WTC11 (cell line): Measurements from ENCODE around the gene MED15. TPM values are rescaled to one million over a fixed set of nuclear protein-coding genes. Genes with fewer than 3 reads are reported as not detected.

Experiments used
- ATAC-seq: fragments of 200-7000 bp; cut with Tn5 transposase; 2 replicates; pipeline ENCODE4 v1.10.0; 2021; ENCODE audit warnings: mild to moderate bottlenecking, moderate library complexity
- Bru-seq: library from RNA; stranded (reverse); fragments of 400-500 nt; gene quantifications from one replicate; lab custom pipeline; 2021; lab: Mats Ljungman, UMichigan
- CTCF ChIA-PET: fragments of 300-600 bp; sonication (Branson Sonifier 250); formaldehyde crosslinking; loops from one replicate; lab custom pipeline; 2021; ENCODE audit warnings: antibody characterized with exemption; lab: Charles Lee
- POLR2A ChIA-PET: fragments of 350-600 bp; sonication (Branson Sonifier 250); formaldehyde crosslinking; loops from one replicate; lab custom pipeline; 2021; ENCODE audit warnings: antibody characterized with exemption; lab: Charles Lee
- DNase-seq: peaks from one replicate; pipeline ENCODE4 v3.0.0; 2021; ENCODE audit warnings: low spot score
- H3K27ac Mint-ChIP-seq: 2 replicates; pipeline ENCODE4 v1.8.0; 2021; ENCODE audit warnings: mixed read lengths
- H3K27me3 Mint-ChIP-seq: 2 replicates; pipeline ENCODE4 v1.8.0; 2021; ENCODE audit warnings: low read depth, mild to moderate bottlenecking, moderate library complexity, mixed read lengths
- H3K36me3 Mint-ChIP-seq: 2 replicates; pipeline ENCODE4 v1.8.0; 2021; ENCODE audit warnings: mixed read lengths
- H3K4me1 Mint-ChIP-seq: 2 replicates; pipeline ENCODE4 v1.8.0; 2022; ENCODE audit warnings: mixed read lengths
- H3K4me3 Mint-ChIP-seq: 2 replicates; pipeline ENCODE4 v1.8.0; 2021; ENCODE audit warnings: mild to moderate bottlenecking, moderate library complexity, mixed read lengths
- H3K9me3 Mint-ChIP-seq: 2 replicates; pipeline ENCODE4 v1.8.0; 2021; ENCODE audit warnings: mixed read lengths
- EMX1 ChIP-seq: fragments of 250-450 bp; sonication (Bioruptor Pico); IDR thresholded peaks from 2 replicates; pipeline ENCODE4 v1.8.0; 2021; ENCODE audit warnings: mild to moderate bottlenecking
- GTF2I ChIP-seq: fragments of 250-450 bp; sonication (Bioruptor Pico); conservative IDR thresholded peaks from 2 replicates; pipeline ENCODE4 v1.4.0; 2021; ENCODE audit warnings: mild to moderate bottlenecking
- KAT7 ChIP-seq: sonication (generic); formaldehyde crosslinking; IDR thresholded peaks from 2 replicates; pipeline ENCODE4 v1.8.1; 2023; ENCODE audit warnings: missing genetic modification reagents, mild to moderate bottlenecking, borderline replicate concordance
- MYBL2 ChIP-seq: sonication (generic); formaldehyde crosslinking; IDR thresholded peaks from 2 replicates; pipeline ENCODE4 v1.8.1; 2023; ENCODE audit warnings: mild to moderate bottlenecking, moderate library complexity, missing genetic modification reagents
- NFATC4 ChIP-seq: fragments of 250-450 bp; sonication (Bioruptor Pico); IDR thresholded peaks from 2 replicates; pipeline ENCODE4 v1.9.0; 2021; ENCODE audit warnings: mild to moderate bottlenecking
- OVOL2 ChIP-seq: fragments of 250-450 bp; sonication (Bioruptor Pico); IDR thresholded peaks from 2 replicates; pipeline ENCODE4 v1.9.0; 2021; ENCODE audit warnings: mild to moderate bottlenecking, borderline replicate concordance
- SP1 ChIP-seq: sonication (generic); formaldehyde crosslinking; conservative IDR thresholded peaks from 2 replicates; pipeline ENCODE4 v1.8.1; 2022; ENCODE audit warnings: missing genetic modification reagents
- ZBTB21 ChIP-seq: sonication (generic); formaldehyde crosslinking; IDR thresholded peaks from 2 replicates; pipeline ENCODE4 v1.8.1; 2023; ENCODE audit warnings: mild to moderate bottlenecking, missing genetic modification reagents, borderline replicate concordance
- ZNF121 ChIP-seq: sonication (generic); formaldehyde crosslinking; IDR thresholded peaks from 2 replicates; pipeline ENCODE4 v1.8.0; 2023; ENCODE audit warnings: missing genetic modification reagents
- ZNF416 ChIP-seq: fragments of 250-450 bp; sonication (Bioruptor Pico); IDR thresholded peaks from 2 replicates; pipeline ENCODE4 v1.9.0; 2021; ENCODE audit warnings: mild to moderate bottlenecking, inconsistent platforms
- ZNF423 ChIP-seq: fragments of 250-450 bp; sonication (Bioruptor Pico); IDR thresholded peaks from 2 replicates; pipeline ENCODE4 v2.1.2; 2022; ENCODE audit warnings: mild to moderate bottlenecking, moderate library complexity
- long read RNA-seq, 3 experiments: library from RNA in 1 of 3; library from capped mRNA in 1 of 3; library from polyadenylated mRNA in 1 of 3; unstranded in 2 of 3; stranded (forward) in 1 of 3; transcript quantifications; one replicate each; pipeline ENCODE4 v2.0.0, GENCODE V29; 2021
- total RNA-seq: library from RNA; stranded (reverse); gene quantifications from 3 replicates; pipeline ENCODE4 v1.2.3, GENCODE V29; 2021
- TF ChIP-seq, protein P1 (sequence below): sonication (generic); formaldehyde crosslinking; IDR thresholded peaks from 2 replicates; pipeline ENCODE4 v1.8.0; 2022; ENCODE audit warnings: missing genetic modification reagents
- TF ChIP-seq, protein P2 (sequence below): sonication (generic); formaldehyde crosslinking; conservative IDR thresholded peaks from 2 replicates; pipeline ENCODE4 v1.8.1; 2022; ENCODE audit warnings: mild to moderate bottlenecking, missing genetic modification reagents
- TF ChIP-seq, protein P3 (sequence below): sonication (generic); formaldehyde crosslinking; IDR thresholded peaks from 2 replicates; pipeline ENCODE4 v1.8.1; 2022; ENCODE audit warnings: low read depth, missing genetic modification reagents, borderline replicate concordance
- TF ChIP-seq, protein P4 (sequence below): fragments of 250-450 bp; sonication (Bioruptor Pico); IDR thresholded peaks from 2 replicates; pipeline ENCODE4 v1.9.0; 2021; ENCODE audit warnings: mild to moderate bottlenecking, borderline replicate concordance
- TF ChIP-seq, protein P5 (sequence below): sonication (generic); formaldehyde crosslinking; IDR thresholded peaks from 2 replicates; pipeline ENCODE4 v1.8.1; 2022; ENCODE audit warnings: mild to moderate bottlenecking, missing genetic modification reagents, moderate library complexity, borderline replicate concordance
- TF ChIP-seq, protein P6 (sequence below): sonication (generic); formaldehyde crosslinking; conservative IDR thresholded peaks from 2 replicates; pipeline ENCODE4 v1.8.1; 2023; ENCODE audit warnings: mild to moderate bottlenecking, low read depth, missing genetic modification reagents, moderate library complexity

Gene MED15, protein sequence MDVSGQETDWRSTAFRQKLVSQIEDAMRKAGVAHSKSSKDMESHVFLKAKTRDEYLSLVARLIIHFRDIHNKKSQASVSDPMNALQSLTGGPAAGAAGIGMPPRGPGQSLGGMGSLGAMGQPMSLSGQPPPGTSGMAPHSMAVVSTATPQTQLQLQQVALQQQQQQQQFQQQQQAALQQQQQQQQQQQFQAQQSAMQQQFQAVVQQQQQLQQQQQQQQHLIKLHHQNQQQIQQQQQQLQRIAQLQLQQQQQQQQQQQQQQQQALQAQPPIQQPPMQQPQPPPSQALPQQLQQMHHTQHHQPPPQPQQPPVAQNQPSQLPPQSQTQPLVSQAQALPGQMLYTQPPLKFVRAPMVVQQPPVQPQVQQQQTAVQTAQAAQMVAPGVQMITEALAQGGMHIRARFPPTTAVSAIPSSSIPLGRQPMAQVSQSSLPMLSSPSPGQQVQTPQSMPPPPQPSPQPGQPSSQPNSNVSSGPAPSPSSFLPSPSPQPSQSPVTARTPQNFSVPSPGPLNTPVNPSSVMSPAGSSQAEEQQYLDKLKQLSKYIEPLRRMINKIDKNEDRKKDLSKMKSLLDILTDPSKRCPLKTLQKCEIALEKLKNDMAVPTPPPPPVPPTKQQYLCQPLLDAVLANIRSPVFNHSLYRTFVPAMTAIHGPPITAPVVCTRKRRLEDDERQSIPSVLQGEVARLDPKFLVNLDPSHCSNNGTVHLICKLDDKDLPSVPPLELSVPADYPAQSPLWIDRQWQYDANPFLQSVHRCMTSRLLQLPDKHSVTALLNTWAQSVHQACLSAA
- 60.9 to 67.7 TPM (median 62.6 TPM) in 3 replicates for total RNA-seq
- percentile 64 among the genes with signal in this experiment for Bru-seq, nascent RNA
- long read RNA-seq, experiment 1, transcript MED15-202 (17 exons, 3,252 nt) = major isoform, 140 of 313 reads
- long read RNA-seq, experiment 1, transcript MED15-204 (17 exons, 3,210 nt) = minor isoform, 8 of 313 reads
- long read RNA-seq, experiment 1, transcript MED15-203 (16 exons, 2,235 nt) = minor isoform, 8 of 313 reads
- long read RNA-seq, experiment 1, transcript MED15-201 (18 exons, 3,351 nt) = minor isoform, 48 of 313 reads
- long read RNA-seq, experiment 1, partial matches to known transcripts = 23 of 313 reads
- long read RNA-seq, experiment 1, other reads (novel, unspliced or antisense) = 78 of 313 reads
- long read RNA-seq, experiment 2, transcript MED15-202 (17 exons, 3,252 nt) = major isoform, 13 of 66 reads
- long read RNA-seq, experiment 2, partial matches to known transcripts = 29 of 66 reads
- long read RNA-seq, experiment 2, other reads (novel, unspliced or antisense) = 16 of 66 reads
- long read RNA-seq, experiment 3, partial matches to known transcripts = 0 of 3 reads
- long read RNA-seq, experiment 3, other reads (novel, unspliced or antisense) = 3 of 3 reads

DNA sequence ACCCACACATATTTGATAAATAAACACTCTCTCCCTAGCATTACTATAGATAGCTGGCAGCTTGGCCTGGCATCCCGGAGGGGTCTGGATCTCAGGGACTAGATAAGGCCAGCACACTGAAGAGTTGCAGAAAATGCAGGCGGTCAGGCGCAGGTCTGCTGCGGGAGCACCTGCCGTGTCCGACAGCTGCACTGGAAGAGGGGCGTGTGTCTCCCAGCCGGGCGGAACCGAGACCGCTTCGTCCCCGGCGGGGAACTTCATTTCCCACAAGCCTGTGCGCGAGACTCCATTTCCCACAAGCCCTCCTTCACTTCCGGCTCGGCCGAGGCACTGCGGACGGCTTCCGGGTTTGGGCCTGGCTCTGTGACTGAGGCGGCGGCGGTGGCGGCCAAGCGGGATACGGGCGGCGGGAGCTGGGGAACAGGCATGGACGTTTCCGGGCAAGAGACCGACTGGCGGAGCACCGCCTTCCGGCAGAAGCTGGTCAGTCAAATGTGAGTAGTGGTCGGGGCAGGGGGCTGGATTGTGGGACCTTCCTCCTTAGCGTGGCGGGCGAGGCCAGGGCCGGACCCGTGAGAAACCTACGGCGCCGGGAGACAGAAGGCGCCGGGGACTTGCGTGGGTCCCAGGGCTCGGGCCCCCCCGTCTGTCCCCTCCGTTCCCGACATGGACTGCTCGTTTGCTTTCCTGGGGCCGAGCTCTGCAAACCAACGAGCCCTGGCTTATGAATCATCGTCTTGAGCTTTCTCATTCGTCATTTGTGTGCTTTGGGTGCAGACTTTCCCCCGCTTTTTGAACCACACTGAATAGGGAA lies at the start of gene MED15:
MED15 (plus strand) TSS at position 358 of the 814 bp plus-strand sequence; CDS start at position 427, 69 bp downstream.
- ChIA-PET POLR2A (no interaction called here), CTCF (interaction anchor here (0.5 to 2.5 kb wide), 5 partner anchors 10 to 209 kb away, joined by 3 to 12 read pairs (median 6); no protein-coding TSS in a partner anchor)
- H3K36me3 Mint-ChIP-seq = no peaks in the 10 kb centered on the region; the same call in 1 of the 2 replicates
- no peaks in the 10 kb centered on the region for H3K27me3 Mint-ChIP-seq
- peaks cover 37% of the 10 kb centered on the region for H3K4me1 Mint-ChIP-seq
- peak within 1 kb of the TSS; percentile 95 for H3K4me3 Mint-ChIP-seq
- peak; percentile 92 for ATAC-seq
- DNase-seq = peak; percentile 95
- H3K9me3 Mint-ChIP-seq = no peaks in the 10 kb centered on the region
- H3K27ac Mint-ChIP-seq = peak within 1 kb of the TSS; percentile 88
- TF ChIP-seq ZNF423 (CRISPR knock-in tag) (no peak), ZNF121 (no peak), MYBL2 (CRISPR knock-in tag) (0 out of 2 replicates have a peak, but pooled peaks have one; percentile 49), KAT7 (no peak), EMX1 (CRISPR knock-in tag) (no peak), GTF2I (CRISPR knock-in tag) (no peak), ZNF416 (no peak), OVOL2 (CRISPR knock-in tag) (no peak), ZBTB21 (CRISPR knock-in tag) (no peak), SP1 (CRISPR knock-in tag) (peak; percentile 71), NFATC4 (CRISPR knock-in tag) (no peak)
- TF ChIP-seq, protein P1, sequence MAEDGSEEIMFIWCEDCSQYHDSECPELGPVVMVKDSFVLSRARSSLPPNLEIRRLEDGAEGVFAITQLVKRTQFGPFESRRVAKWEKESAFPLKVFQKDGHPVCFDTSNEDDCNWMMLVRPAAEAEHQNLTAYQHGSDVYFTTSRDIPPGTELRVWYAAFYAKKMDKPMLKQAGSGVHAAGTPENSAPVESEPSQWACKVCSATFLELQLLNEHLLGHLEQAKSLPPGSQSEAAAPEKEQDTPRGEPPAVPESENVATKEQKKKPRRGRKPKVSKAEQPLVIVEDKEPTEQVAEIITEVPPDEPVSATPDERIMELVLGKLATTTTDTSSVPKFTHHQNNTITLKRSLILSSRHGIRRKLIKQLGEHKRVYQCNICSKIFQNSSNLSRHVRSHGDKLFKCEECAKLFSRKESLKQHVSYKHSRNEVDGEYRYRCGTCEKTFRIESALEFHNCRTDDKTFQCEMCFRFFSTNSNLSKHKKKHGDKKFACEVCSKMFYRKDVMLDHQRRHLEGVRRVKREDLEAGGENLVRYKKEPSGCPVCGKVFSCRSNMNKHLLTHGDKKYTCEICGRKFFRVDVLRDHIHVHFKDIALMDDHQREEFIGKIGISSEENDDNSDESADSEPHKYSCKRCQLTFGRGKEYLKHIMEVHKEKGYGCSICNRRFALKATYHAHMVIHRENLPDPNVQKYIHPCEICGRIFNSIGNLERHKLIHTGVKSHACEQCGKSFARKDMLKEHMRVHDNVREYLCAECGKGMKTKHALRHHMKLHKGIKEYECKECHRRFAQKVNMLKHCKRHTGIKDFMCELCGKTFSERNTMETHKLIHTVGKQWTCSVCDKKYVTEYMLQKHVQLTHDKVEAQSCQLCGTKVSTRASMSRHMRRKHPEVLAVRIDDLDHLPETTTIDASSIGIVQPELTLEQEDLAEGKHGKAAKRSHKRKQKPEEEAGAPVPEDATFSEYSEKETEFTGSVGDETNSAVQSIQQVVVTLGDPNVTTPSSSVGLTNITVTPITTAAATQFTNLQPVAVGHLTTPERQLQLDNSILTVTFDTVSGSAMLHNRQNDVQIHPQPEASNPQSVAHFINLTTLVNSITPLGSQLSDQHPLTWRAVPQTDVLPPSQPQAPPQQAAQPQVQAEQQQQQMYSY (CRISPR knock-in tag) = no peak
- TF ChIP-seq, protein P2, sequence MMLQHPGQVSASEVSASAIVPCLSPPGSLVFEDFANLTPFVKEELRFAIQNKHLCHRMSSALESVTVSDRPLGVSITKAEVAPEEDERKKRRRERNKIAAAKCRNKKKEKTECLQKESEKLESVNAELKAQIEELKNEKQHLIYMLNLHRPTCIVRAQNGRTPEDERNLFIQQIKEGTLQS = no peak
- TF ChIP-seq, protein P3, sequence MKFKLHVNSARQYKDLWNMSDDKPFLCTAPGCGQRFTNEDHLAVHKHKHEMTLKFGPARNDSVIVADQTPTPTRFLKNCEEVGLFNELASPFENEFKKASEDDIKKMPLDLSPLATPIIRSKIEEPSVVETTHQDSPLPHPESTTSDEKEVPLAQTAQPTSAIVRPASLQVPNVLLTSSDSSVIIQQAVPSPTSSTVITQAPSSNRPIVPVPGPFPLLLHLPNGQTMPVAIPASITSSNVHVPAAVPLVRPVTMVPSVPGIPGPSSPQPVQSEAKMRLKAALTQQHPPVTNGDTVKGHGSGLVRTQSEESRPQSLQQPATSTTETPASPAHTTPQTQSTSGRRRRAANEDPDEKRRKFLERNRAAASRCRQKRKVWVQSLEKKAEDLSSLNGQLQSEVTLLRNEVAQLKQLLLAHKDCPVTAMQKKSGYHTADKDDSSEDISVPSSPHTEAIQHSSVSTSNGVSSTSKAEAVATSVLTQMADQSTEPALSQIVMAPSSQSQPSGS (CRISPR knock-in tag) = no peak
- TF ChIP-seq, protein P4, sequence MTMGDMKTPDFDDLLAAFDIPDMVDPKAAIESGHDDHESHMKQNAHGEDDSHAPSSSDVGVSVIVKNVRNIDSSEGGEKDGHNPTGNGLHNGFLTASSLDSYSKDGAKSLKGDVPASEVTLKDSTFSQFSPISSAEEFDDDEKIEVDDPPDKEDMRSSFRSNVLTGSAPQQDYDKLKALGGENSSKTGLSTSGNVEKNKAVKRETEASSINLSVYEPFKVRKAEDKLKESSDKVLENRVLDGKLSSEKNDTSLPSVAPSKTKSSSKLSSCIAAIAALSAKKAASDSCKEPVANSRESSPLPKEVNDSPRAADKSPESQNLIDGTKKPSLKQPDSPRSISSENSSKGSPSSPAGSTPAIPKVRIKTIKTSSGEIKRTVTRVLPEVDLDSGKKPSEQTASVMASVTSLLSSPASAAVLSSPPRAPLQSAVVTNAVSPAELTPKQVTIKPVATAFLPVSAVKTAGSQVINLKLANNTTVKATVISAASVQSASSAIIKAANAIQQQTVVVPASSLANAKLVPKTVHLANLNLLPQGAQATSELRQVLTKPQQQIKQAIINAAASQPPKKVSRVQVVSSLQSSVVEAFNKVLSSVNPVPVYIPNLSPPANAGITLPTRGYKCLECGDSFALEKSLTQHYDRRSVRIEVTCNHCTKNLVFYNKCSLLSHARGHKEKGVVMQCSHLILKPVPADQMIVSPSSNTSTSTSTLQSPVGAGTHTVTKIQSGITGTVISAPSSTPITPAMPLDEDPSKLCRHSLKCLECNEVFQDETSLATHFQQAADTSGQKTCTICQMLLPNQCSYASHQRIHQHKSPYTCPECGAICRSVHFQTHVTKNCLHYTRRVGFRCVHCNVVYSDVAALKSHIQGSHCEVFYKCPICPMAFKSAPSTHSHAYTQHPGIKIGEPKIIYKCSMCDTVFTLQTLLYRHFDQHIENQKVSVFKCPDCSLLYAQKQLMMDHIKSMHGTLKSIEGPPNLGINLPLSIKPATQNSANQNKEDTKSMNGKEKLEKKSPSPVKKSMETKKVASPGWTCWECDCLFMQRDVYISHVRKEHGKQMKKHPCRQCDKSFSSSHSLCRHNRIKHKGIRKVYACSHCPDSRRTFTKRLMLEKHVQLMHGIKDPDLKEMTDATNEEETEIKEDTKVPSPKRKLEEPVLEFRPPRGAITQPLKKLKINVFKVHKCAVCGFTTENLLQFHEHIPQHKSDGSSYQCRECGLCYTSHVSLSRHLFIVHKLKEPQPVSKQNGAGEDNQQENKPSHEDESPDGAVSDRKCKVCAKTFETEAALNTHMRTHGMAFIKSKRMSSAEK (CRISPR knock-in tag) = no peak
- TF ChIP-seq, protein P5, sequence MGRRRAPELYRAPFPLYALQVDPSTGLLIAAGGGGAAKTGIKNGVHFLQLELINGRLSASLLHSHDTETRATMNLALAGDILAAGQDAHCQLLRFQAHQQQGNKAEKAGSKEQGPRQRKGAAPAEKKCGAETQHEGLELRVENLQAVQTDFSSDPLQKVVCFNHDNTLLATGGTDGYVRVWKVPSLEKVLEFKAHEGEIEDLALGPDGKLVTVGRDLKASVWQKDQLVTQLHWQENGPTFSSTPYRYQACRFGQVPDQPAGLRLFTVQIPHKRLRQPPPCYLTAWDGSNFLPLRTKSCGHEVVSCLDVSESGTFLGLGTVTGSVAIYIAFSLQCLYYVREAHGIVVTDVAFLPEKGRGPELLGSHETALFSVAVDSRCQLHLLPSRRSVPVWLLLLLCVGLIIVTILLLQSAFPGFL (CRISPR knock-in tag) = no peak
- TF ChIP-seq, protein P6, sequence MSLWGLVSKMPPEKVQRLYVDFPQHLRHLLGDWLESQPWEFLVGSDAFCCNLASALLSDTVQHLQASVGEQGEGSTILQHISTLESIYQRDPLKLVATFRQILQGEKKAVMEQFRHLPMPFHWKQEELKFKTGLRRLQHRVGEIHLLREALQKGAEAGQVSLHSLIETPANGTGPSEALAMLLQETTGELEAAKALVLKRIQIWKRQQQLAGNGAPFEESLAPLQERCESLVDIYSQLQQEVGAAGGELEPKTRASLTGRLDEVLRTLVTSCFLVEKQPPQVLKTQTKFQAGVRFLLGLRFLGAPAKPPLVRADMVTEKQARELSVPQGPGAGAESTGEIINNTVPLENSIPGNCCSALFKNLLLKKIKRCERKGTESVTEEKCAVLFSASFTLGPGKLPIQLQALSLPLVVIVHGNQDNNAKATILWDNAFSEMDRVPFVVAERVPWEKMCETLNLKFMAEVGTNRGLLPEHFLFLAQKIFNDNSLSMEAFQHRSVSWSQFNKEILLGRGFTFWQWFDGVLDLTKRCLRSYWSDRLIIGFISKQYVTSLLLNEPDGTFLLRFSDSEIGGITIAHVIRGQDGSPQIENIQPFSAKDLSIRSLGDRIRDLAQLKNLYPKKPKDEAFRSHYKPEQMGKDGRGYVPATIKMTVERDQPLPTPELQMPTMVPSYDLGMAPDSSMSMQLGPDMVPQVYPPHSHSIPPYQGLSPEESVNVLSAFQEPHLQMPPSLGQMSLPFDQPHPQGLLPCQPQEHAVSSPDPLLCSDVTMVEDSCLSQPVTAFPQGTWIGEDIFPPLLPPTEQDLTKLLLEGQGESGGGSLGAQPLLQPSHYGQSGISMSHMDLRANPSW (CRISPR knock-in tag) = no peak
